NCI-H460 (cell line): Measurements from ENCODE around the gene WTAP. TPM values are rescaled to one million over a fixed set of nuclear protein-coding genes. Genes with fewer than 3 reads are reported as not detected.
"Not testable (repeated sequence)": the region's sequence is repeated elsewhere in the genome, so short reads cannot be mapped to it uniquely, and the experiment has no call there.

Source experiments
- DNase-seq: peaks from one replicate; pipeline ENCODE4 v3.0.0-alpha.2; 2016; ENCODE audit warnings: low read depth; ENCODE audit errors: extremely low read depth
- polyA plus RNA-seq: library from polyadenylated mRNA; depleted of rRNA; stranded (reverse); fragments of >200 nt; gene quantifications from 2 replicates; pipeline ENCODE4 v1.2.3, GENCODE V29; 2014; cell fraction: nucleus; rRNA removed
- total RNA-seq: library from RNA; depleted of rRNA; stranded (reverse); fragments of >200 nt; shearing (Covaris generic); gene quantifications from 2 replicates; pipeline ENCODE4 v1.2.3, GENCODE V29; 2014; rRNA removed

WTAP gene
- total RNA-seq: 57.4 and 65.7 TPM in 2 replicates
- 30.1 and 36.5 TPM in 2 replicates for polyA plus RNA-seq

- peak; percentile 86 for DNase-seq
These were observed at the start of gene WTAP for GRCh38 chr6:159726918-159727716. WTAP (plus strand) TSS chr6:159727506; CDS start chr6:159736266, 8,760 bp downstream.

- DNase-seq: no peak
These were observed 49.7 kb upstream of the WTAP start for GRCh38 chr6:159677506-159678165.

GRCh38 chr6:159678574-159678973 is 48.7 kb upstream of the WTAP start:
- no peak for DNase-seq

GRCh38 chr6:159679091-159680077 is 47.9 kb upstream of the WTAP start:
- DNase-seq: no peak

- no peak for DNase-seq
These were observed 47.2 kb upstream of the WTAP start for GRCh38 chr6:159680104-159680503.

- no peak for DNase-seq
These were observed 46.0 kb upstream of the WTAP start for GRCh38 chr6:159681191-159681880.

- no peak for DNase-seq
These were observed 45.0 kb upstream of the WTAP start for GRCh38 chr6:159682295-159682694.

- DNase-seq: no peak
These were observed 44.5 kb upstream of the WTAP start for GRCh38 chr6:159682810-159683209.

GRCh38 chr6:159684013-159684304 is 43.3 kb upstream of the WTAP start:
- DNase-seq: no peak

GRCh38 chr6:159686040-159686439 is 41.3 kb upstream of the WTAP start:
- no peak for DNase-seq

- no peak for DNase-seq
These were observed 40.6 kb upstream of the WTAP start for GRCh38 chr6:159686703-159687102.

- no peak for DNase-seq
These were observed 40.0 kb upstream of the WTAP start for GRCh38 chr6:159687341-159687740.

GRCh38 chr6:159688266-159688905 is 38.9 kb upstream of the WTAP start:
- no peak for DNase-seq

GRCh38 chr6:159689001-159689400 is 38.3 kb upstream of the WTAP start:
- DNase-seq: no peak

- DNase-seq: not testable (repeated sequence)
These were observed 37.2 kb upstream of the WTAP start for GRCh38 chr6:159690135-159690534.

- peak; percentile 56 for DNase-seq
These were observed 36.0 kb upstream of the WTAP start for GRCh38 chr6:159691133-159691962.

GRCh38 chr6:159691963-159692287 is 35.4 kb upstream of the WTAP start:
- no peak for DNase-seq

- DNase-seq: peak; percentile 13
These were observed 34.8 kb upstream of the WTAP start for GRCh38 chr6:159692303-159693127.
